Stomach (tissue), 4 donors: ENCODE results near the gene MYOT.

ENCODE experiments used
- CTCF ChIP-seq, 7 experiments: fragments of 450-650 bp in 4 of 7; fragments of 200-600 bp in 3 of 7; sonication (generic) in 3 of 7; IDR thresholded peaks; one replicate each; pipeline ENCODE4 v1.5.1; 2016 to 2019; ENCODE audit warnings: antibody characterized with exemption in 7 of 7, control low read depth in 2 of 7, mild to moderate bottlenecking in 1 of 7
- EP300 ChIP-seq: sonication (generic); formaldehyde crosslinking; IDR thresholded peaks from one replicate; pipeline ENCODE4 v1.6.1; 2017; ENCODE audit warnings: antibody characterized with exemption
- POLR2A ChIP-seq, 4 donors: fragments of 450-650 bp; IDR thresholded peaks; one replicate each; pipeline ENCODE4 v1.6.1; 2016; ENCODE audit warnings: antibody characterized with exemption in 4 of 4, control low read depth in 2 of 4, mild to moderate bottlenecking in 1 of 4, moderate library complexity in 1 of 4
- POLR2AphosphoS5 ChIP-seq, 3 donors: sonication (generic); formaldehyde crosslinking; IDR thresholded peaks; one replicate each; pipeline ENCODE4 v1.6.1; 2016; ENCODE audit warnings: antibody characterized with exemption in 3 of 3

GRCh38 chr5:137856916-137857862 is 10.5 kb upstream of the MYOT start:
- TF ChIP-seq CTCF (IDR thresholded peaks at IDR 0.05) (no peak), POLR2A (IDR thresholded peaks at IDR 0.05) (no peak), POLR2AphosphoS5 (IDR thresholded peaks at IDR 0.05) (no peak), EP300 (no peak)
